HG02678 (cell line): Measurements from ENCODE around the gene DARS2.

Source experiments
- ATAC-seq: cut with Tn5 transposase; IDR thresholded peaks from one replicate; pipeline ENCODE4 v1.9.1; 2021; ENCODE audit warnings: mild to moderate bottlenecking, moderate library complexity; ENCODE audit not compliant: unreplicated experiment

DARS2 gene

GRCh38 chr1:173886746-173887611 lies 62.5 kb downstream of the DARS2 start:
- no peak for ATAC-seq

GRCh38 chr1:173887627-173888026 lies 63.2 kb downstream of the DARS2 start:
- ATAC-seq: no peak

GRCh38 chr1:173888749-173889148 lies 64.3 kb downstream of the DARS2 start:
- no peak for ATAC-seq

- no peak for ATAC-seq
These were observed 65.4 kb downstream of the DARS2 start for GRCh38 chr1:173889885-173890284.

- ATAC-seq: no peak
These were observed 69.1 kb downstream of the DARS2 start for GRCh38 chr1:173893611-173894010.

GRCh38 chr1:173894189-173894588 lies 69.7 kb downstream of the DARS2 start:
- ATAC-seq: no peak

GRCh38 chr1:173900427-173900826 lies 76.0 kb downstream of the DARS2 start:
- no peak for ATAC-seq

- no peak for ATAC-seq
These were observed 76.5 kb downstream of the DARS2 start for GRCh38 chr1:173900992-173901391.

GRCh38 chr1:173903827-173904531 lies 79.5 kb downstream of the DARS2 start:
- ATAC-seq: no peak
